HL-60 (cell line): ENCODE data around the gene AGBL4.

Source experiments
- CTCF ChIP-seq: IDR thresholded peaks from one replicate; pipeline ENCODE4 v1.5.1; 2011; ENCODE audit warnings: low read length, control low read depth, inconsistent platforms; ENCODE audit not compliant: insufficient read depth
- POLR2AphosphoS5 ChIP-seq: IDR thresholded peaks from 2 replicates; pipeline ENCODE4 v1.6.1; 2012; ENCODE audit warnings: low read depth
- TF ChIP-seq, protein P1 (sequence below): IDR thresholded peaks from 2 replicates; pipeline ENCODE4 v1.6.1; 2012; ENCODE audit warnings: low read depth; ENCODE audit not compliant: insufficient replicate concordance

GRCh38 chr1:48773133-48773532 is 1250.6 kb downstream of the AGBL4 start:
- TF ChIP-seq CTCF: no peak
- TF ChIP-seq, protein P1, sequence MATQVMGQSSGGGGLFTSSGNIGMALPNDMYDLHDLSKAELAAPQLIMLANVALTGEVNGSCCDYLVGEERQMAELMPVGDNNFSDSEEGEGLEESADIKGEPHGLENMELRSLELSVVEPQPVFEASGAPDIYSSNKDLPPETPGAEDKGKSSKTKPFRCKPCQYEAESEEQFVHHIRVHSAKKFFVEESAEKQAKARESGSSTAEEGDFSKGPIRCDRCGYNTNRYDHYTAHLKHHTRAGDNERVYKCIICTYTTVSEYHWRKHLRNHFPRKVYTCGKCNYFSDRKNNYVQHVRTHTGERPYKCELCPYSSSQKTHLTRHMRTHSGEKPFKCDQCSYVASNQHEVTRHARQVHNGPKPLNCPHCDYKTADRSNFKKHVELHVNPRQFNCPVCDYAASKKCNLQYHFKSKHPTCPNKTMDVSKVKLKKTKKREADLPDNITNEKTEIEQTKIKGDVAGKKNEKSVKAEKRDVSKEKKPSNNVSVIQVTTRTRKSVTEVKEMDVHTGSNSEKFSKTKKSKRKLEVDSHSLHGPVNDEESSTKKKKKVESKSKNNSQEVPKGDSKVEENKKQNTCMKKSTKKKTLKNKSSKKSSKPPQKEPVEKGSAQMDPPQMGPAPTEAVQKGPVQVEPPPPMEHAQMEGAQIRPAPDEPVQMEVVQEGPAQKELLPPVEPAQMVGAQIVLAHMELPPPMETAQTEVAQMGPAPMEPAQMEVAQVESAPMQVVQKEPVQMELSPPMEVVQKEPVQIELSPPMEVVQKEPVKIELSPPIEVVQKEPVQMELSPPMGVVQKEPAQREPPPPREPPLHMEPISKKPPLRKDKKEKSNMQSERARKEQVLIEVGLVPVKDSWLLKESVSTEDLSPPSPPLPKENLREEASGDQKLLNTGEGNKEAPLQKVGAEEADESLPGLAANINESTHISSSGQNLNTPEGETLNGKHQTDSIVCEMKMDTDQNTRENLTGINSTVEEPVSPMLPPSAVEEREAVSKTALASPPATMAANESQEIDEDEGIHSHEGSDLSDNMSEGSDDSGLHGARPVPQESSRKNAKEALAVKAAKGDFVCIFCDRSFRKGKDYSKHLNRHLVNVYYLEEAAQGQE: no peak
- no peak for TF ChIP-seq POLR2AphosphoS5
